Ishikawa (cell line): Measurements from ENCODE around the gene EIF6.
A peak's percentile ranks its signal among the peaks of the same experiment; 100 is the strongest.

Source experiments
- CEBPB ChIP-seq: IDR thresholded peaks from 2 replicates; pipeline ENCODE4 v1.6.1; 2012
- CREB1 ChIP-seq: IDR thresholded peaks from 2 replicates; pipeline ENCODE4 v1.6.1; 2012; ENCODE audit warnings: low read depth
- EGR1 ChIP-seq: IDR thresholded peaks from 2 replicates; pipeline ENCODE4 v1.6.1; 2012
- EP300 ChIP-seq: IDR thresholded peaks from 2 replicates; pipeline ENCODE4 v1.6.1; 2012; ENCODE audit warnings: borderline replicate concordance
- FOXM1 ChIP-seq: IDR thresholded peaks from 2 replicates; pipeline ENCODE4 v1.6.1; 2012; ENCODE audit warnings: low read depth, borderline replicate concordance
- MAX ChIP-seq: IDR thresholded peaks from 2 replicates; pipeline ENCODE4 v1.6.1; 2012
- NFIC ChIP-seq: IDR thresholded peaks from 2 replicates; pipeline ENCODE4 v1.6.1; 2012
- RAD21 ChIP-seq: IDR thresholded peaks from 2 replicates; pipeline ENCODE4 v1.6.1; 2012; ENCODE audit warnings: low read depth
- REST ChIP-seq: IDR thresholded peaks from 2 replicates; pipeline ENCODE4 v1.6.1; 2012; ENCODE audit warnings: low read depth, mild to moderate bottlenecking
- TAF1 ChIP-seq: IDR thresholded peaks from 2 replicates; pipeline ENCODE4 v1.6.1; 2012; ENCODE audit warnings: low read depth, mild to moderate bottlenecking
- TCF12 ChIP-seq: IDR thresholded peaks from 2 replicates; pipeline ENCODE4 v1.6.1; 2012; ENCODE audit warnings: low read depth
- TEAD4 ChIP-seq: IDR thresholded peaks from 2 replicates; pipeline ENCODE4 v1.6.1; 2012
- YY1 ChIP-seq: IDR thresholded peaks from 2 replicates; pipeline ENCODE4 v1.6.1; 2012; ENCODE audit warnings: low read depth
- ZBTB7A ChIP-seq: IDR thresholded peaks from 2 replicates; pipeline ENCODE4 v1.6.1; 2012; ENCODE audit warnings: low read depth
- TF ChIP-seq, protein P1 (sequence below): IDR thresholded peaks from 2 replicates; pipeline ENCODE4 v1.6.1; 2012

EIF6 gene

GRCh38 chr20:35320396-35321126, 36.0 kb upstream of the EIF6 start:
- TF ChIP-seq TCF12 (no peak), CREB1 (no peak)

- TF ChIP-seq EGR1, result no peak
- no peak for TF ChIP-seq MAX
Measured at GRCh38 chr20:35319871-35320197, 35.3 kb upstream of the EIF6 start.

DNA sequence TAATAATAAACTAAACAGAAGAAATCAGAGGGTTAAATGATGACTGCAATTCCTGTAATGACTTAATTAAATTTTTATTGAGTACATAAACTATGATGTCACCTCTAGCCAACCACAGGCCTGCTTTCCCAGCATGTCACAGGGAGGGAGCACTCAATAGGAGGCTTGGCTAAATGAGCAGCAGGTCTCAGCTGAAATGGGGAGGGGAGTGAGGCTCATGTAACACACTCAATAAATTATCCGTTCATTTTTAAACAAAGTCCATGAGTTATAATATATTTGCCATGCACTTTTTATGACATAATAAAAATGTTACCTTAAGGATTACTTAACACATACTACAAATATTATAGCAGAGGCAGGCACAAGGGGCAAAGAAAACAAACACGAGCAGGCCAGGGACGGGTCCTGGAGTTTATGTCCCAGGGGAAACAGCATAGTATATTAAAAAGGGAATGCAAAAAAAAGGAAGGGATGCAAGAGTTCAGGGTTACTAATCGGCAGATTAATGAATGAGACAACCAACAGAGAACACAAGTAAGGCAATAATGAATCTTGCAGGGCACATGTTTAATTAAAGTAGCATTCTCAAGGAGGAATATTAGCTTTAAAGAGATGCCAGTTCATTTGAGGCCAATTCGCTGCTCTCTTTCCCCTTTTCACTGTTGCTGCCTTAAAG, 34.8 kb upstream of the EIF6 start:
- TF ChIP-seq FOXM1, result no peak
- no peak for TF ChIP-seq NFIC
- TF ChIP-seq, protein P1, sequence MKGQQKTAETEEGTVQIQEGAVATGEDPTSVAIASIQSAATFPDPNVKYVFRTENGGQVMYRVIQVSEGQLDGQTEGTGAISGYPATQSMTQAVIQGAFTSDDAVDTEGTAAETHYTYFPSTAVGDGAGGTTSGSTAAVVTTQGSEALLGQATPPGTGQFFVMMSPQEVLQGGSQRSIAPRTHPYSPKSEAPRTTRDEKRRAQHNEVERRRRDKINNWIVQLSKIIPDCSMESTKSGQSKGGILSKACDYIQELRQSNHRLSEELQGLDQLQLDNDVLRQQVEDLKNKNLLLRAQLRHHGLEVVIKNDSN, result no peak
- TF ChIP-seq ZBTB7A, result no peak
- no peak for TF ChIP-seq REST
- no peak for TF ChIP-seq RAD21
- no peak for TF ChIP-seq TCF12
- TF ChIP-seq EP300, result no peak
- no peak for TF ChIP-seq EGR1
- TF ChIP-seq CEBPB, result no peak
- no peak for TF ChIP-seq CREB1
- TF ChIP-seq MAX, result no peak
- no peak for TF ChIP-seq TEAD4
- no peak for TF ChIP-seq TAF1
- no peak for TF ChIP-seq YY1

DNA sequence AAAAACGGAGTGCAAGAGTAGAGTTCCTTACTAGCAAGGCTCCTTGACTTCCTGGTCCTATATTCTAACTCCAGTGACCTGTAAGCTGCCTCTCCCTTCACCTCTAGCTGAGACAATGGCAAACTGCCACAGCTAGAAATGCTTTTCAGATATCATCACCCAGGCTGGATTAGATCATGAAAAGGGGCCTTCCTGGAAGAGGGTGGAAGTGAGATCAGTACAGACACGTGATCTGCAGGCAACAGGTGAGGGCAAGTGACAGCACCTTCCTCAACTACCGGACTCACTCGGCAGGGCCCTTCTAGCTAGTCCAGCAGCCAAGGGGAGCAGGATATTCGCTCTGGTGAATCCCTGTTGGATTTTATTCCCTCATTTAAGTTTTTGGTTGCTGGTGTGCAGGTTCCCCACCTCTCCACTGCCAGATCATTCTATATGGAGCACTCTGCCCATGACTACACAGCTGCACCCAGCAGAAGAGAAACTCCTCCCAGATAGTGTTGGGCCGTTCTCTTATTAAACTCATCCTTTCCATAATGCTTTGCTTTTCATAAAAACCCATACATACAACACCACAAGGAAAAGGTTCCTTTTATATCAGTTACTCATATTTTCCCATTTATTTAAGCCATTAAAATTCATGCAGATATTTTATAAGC, 34.1 kb upstream of the EIF6 start:
- TF ChIP-seq NFIC, result peak; percentile 87
- TF ChIP-seq TCF12, result peak; percentile 83
- no peak for TF ChIP-seq TAF1
- TF ChIP-seq RAD21, result no peak
- no peak for TF ChIP-seq EGR1
- no peak for TF ChIP-seq CEBPB
- no peak for TF ChIP-seq YY1
- TF ChIP-seq FOXM1, result no peak
- peak; percentile 74 for TF ChIP-seq MAX
- TF ChIP-seq TEAD4, result peak; percentile 82
- TF ChIP-seq REST, result no peak
- TF ChIP-seq ZBTB7A, result no peak
- peak; percentile 54; the same call in 1 of the 2 replicates for TF ChIP-seq CREB1
- peak; percentile 67 for TF ChIP-seq EP300
- TF ChIP-seq, protein P1, result peak; percentile 95

GRCh38 chr20:35317416-35318210, 33.0 kb upstream of the EIF6 start:
- TF ChIP-seq TAF1 (no peak), TCF12 (no peak), ZBTB7A (no peak), RAD21 (no peak), CREB1 (no peak), YY1 (no peak), EP300 (no peak), EGR1 (no peak), TEAD4 (no peak), FOXM1 (no peak), REST (no peak), MAX (no peak), CEBPB (no peak), NFIC (no peak)
- TF ChIP-seq, protein P1, result no peak
